Measurements from ENCODE around the gene NAA80. TPM values are rescaled to one million over a fixed set of nuclear protein-coding genes. Genes with fewer than 3 reads are reported as not detected.

NAA80 gene
- total RNA-seq, 3 donors from 2014 or later (not counting 1 experiment from before 2014, with no cell fraction given): 22.2 to 30.3 (median 29.6) TPM

DNA sequence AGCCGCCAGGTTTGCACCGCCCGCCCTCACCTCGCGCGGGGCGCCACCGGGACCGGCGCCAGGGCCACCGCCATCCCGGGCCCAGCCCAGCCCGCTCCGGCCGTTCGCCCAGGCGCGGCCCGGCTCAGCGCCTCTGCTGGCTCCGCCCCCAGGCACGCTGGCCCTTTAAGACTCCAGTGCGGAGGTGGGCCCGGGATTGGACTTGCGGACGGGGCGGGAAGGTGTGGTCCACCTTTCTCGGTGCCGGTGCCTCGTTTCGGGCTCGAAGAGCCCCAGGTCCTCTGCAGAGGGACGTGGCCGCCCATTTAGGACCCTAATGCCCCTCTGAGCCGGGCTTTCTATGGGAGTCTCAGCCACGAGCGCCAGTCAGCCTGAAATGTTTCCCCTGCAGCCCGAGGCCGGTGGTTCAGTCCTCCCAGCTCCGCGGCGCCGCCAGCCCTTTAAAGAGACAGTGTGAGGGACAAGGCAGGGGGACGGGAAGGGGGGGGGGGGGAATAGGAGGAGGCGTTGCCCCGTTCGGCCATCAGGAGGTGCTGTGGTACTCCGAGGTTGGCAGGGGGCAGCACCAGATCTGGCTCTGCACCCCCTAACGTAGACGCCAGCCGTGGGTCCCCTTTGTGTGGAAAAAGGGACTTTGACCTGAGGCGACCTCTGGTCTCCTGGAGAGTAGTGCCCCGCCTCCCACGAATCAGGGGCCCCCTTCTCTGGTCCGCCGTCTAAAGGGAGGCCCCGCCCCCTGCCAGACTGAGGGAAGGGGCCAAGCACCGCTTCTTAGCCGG, 22.3 kb upstream of the NAA80 start:
- Histone ChIP-seq H3K4me3 (ENCODE audit: low read length) (peak overlapping the region; percentile 66), H3K9me3 (ENCODE audit: control insufficient read depth, insufficient read depth, low read length) (no peaks in the 10 kb centered on the region), H3K4me1 (ENCODE audit: control insufficient read depth, insufficient read depth, low read length) (peaks cover 61% of the 10 kb centered on the region), H3K27me3 (ENCODE audit: control insufficient read depth, insufficient read depth, low read length) (no peaks in the 10 kb centered on the region), H3K27ac (ENCODE audit: low read length) (peak overlapping the region; percentile 91), H3K36me3 (ENCODE audit: control insufficient read depth, insufficient read depth, low read length) (peaks cover 8% of the 10 kb centered on the region)
- no peaks in the 10 kb centered on the region for H3K27me3 Mint-ChIP-seq (ENCODE audit: low read depth in 2 of 2)
- H3K27ac Mint-ChIP-seq: peak overlapping the region; percentile 74 to 87
- peak; percentile 46 for TF ChIP-seq CTCF (IDR thresholded peaks at IDR 0.05)
- intact Hi-C loops (cut with micrococcal nuclease): loop anchor here (2.0 kb wide), 1 partner anchor 15 kb away; no protein-coding TSS in a partner anchor
- H3K9me3 Mint-ChIP-seq: no peaks in the 10 kb centered on the region
- no peaks in the 10 kb centered on the region for H3K36me3 Mint-ChIP-seq
- peak; percentile 78 to 87 (median 83) for ATAC-seq
- peak; percentile 81 to 88 for DNase-seq
- WGBS (ENCODE audit: insufficient coverage): 1% methylated on average over 58 of the region's 59 CpGs
- peaks cover 17 to 47% of the 10 kb centered on the region in 2 donors for H3K4me1 Mint-ChIP-seq
- H3K4me3 Mint-ChIP-seq: peak overlapping the region; percentile 85

- H3K36me3 Mint-ChIP-seq: no peaks in the 10 kb centered on the region
- peak overlapping the region; percentile 74 to 87 for H3K27ac Mint-ChIP-seq
- Histone ChIP-seq H3K9me3 (ENCODE audit: control insufficient read depth, insufficient read depth, low read length) (no peaks in the 10 kb centered on the region), H3K36me3 (ENCODE audit: control insufficient read depth, insufficient read depth, low read length) (peaks cover 6% of the 10 kb centered on the region), H3K27me3 (ENCODE audit: control insufficient read depth, insufficient read depth, low read length) (no peaks in the 10 kb centered on the region), H3K4me3 (ENCODE audit: low read length) (peak overlapping the region; percentile 66), H3K4me1 (ENCODE audit: control insufficient read depth, insufficient read depth, low read length) (peaks cover 68% of the 10 kb centered on the region), H3K27ac (ENCODE audit: low read length) (peak overlapping the region; percentile 21)
- H3K4me3 Mint-ChIP-seq: peak overlapping the region; percentile 93
- H3K27me3 Mint-ChIP-seq (ENCODE audit: low read depth in 2 of 2): no peaks in the 10 kb centered on the region
- no peak for TF ChIP-seq CTCF (IDR thresholded peaks at IDR 0.05)
- ATAC-seq (peak; percentile 40 to 60 (median 56)), DNase-seq (peak in 1 of 2 donors; percentile 77)
- no peaks in the 10 kb centered on the region for H3K9me3 Mint-ChIP-seq
- intact Hi-C loops (cut with micrococcal nuclease): loop anchor here (2.0 kb wide), 1 partner anchor 16 kb away; no protein-coding TSS in a partner anchor
- under 1% methylated on average over 45 of the region's 45 CpGs for WGBS (ENCODE audit: insufficient coverage)
- peaks cover 22 to 52% of the 10 kb centered on the region in 2 donors for H3K4me1 Mint-ChIP-seq
Measured at GRCh38 chr3:50320853-50321335, 21.7 kb upstream of the NAA80 start.

DNA sequence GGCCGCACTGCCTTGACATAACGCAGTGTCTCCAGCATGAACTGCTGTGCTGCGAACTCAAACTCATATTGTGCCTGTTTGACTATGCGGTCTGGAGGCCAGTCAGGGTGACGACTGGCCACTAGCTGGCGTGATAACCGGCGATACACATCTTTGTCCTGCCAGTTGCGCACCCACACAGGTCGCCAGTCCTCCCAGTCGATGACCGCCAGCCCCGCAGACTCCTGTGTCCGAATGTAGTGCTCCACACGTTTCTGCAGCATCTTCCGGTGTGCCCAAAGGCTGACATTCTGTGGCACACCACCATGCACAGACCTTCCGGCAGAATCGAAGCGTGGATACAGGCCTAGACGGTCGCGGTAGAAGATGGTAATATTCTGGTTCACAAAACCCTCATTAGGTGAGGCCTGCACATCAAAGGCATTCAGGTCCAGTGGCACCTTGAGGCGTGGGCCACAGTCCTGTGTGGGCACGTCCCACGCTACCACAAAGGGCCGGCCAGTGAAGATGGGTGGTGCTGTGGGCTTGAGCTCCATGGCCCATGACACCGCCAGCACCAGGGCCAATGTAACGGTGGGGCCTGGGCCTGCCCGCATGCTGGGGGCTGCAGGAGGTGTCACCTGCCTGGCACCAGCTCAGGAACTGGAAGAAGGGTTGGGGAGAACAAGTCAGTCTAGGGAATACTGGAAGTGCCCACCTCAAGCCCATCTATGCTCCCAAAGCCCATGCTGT, 20.9 kb upstream of the NAA80 start:
- intact Hi-C loops (cut with micrococcal nuclease): loop anchor here (2.0 kb wide), 1 partner anchor 17 kb away; no protein-coding TSS in a partner anchor

More for the DNA sequence above, 20.9 kb upstream of the NAA80 start:
- Mint-ChIP-seq H3K4me3 (peak overlapping the region; percentile 93), H3K9me3 (no peaks in the 10 kb centered on the region), H3K27me3 (ENCODE audit: low read depth in 2 of 2) (no peaks in the 10 kb centered on the region), H3K36me3 (no peaks in the 10 kb centered on the region), H3K27ac (peak overlapping the region; percentile 69 to 87), H3K4me1 (peaks cover 22 to 47% of the 10 kb centered on the region in 2 donors)
- Histone ChIP-seq H3K27me3 (ENCODE audit: control insufficient read depth, insufficient read depth, low read length) (no peaks in the 10 kb centered on the region), H3K36me3 (ENCODE audit: control insufficient read depth, insufficient read depth, low read length) (no peaks in the 10 kb centered on the region), H3K27ac (ENCODE audit: low read length) (no peak overlapping the region), H3K4me3 (ENCODE audit: low read length) (peak overlapping the region; percentile 66), H3K4me1 (ENCODE audit: control insufficient read depth, insufficient read depth, low read length) (peaks cover 67% of the 10 kb centered on the region), H3K9me3 (ENCODE audit: control insufficient read depth, insufficient read depth, low read length) (no peaks in the 10 kb centered on the region)
- ATAC-seq (no peak), DNase-seq (no peak)
- WGBS (ENCODE audit: insufficient coverage): 93% methylated on average over 29 of the region's 29 CpGs
- no peak for TF ChIP-seq CTCF (IDR thresholded peaks at IDR 0.05)

All from natural killer cell (primary cell).